ENCODE results near the gene IPO13.

- no peak for TF ChIP-seq CTCF (conservative IDR thresholded peaks at IDR 0.05; ENCODE audit: low read depth, low read length)
- TF ChIP-seq EZH2 (IDR thresholded peaks at IDR 0.05; ENCODE audit: low read length, unreplicated experiment) = no peak
Measured at GRCh38 chr1:43983253-43983899, 36.6 kb downstream of the IPO13 start.
